ENCODE results near the gene GYPC. TPM values are rescaled to one million over a fixed set of nuclear protein-coding genes. Genes with fewer than 3 reads are reported as not detected.
"Not testable (repeated sequence)": the region's sequence is repeated elsewhere in the genome, so short reads cannot be mapped to it uniquely, and the experiment has no call there.

The GYPC gene
- polyA plus RNA-seq, 12 donors: 86.8 to 122 (median 101) TPM; not detected in 1

GRCh38 chr2:126664234-126664633 is 8.3 kb downstream of the GYPC start:
- no peak for DNase-seq

GRCh38 chr2:126664639-126665038 is 8.7 kb downstream of the GYPC start:
- no peak for DNase-seq

GRCh38 chr2:126665483-126665882 is 9.5 kb downstream of the GYPC start:
- DNase-seq: no peak

GRCh38 chr2:126668254-126668653 is 12.3 kb downstream of the GYPC start:
- DNase-seq: no peak

GRCh38 chr2:126669772-126670171 is 13.8 kb downstream of the GYPC start:
- no peak for DNase-seq

- DNase-seq: no peak
Measured at GRCh38 chr2:126671488-126671887, 15.5 kb downstream of the GYPC start.

GRCh38 chr2:126672980-126673605 is 17.1 kb downstream of the GYPC start:
- no peak for DNase-seq

- DNase-seq: no peak
Measured at GRCh38 chr2:126674075-126674744, 18.3 kb downstream of the GYPC start.

- no peak for DNase-seq
Measured at GRCh38 chr2:126675637-126676036, 19.7 kb downstream of the GYPC start.

GRCh38 chr2:126676221-126677175 is 20.5 kb downstream of the GYPC start:
- DNase-seq: no peak

- no peak for DNase-seq
Measured at GRCh38 chr2:126677176-126677538, 21.2 kb downstream of the GYPC start.

- DNase-seq: no peak
Measured at GRCh38 chr2:126678269-126679065, 22.5 kb downstream of the GYPC start.

- no peak for DNase-seq
Measured at GRCh38 chr2:126679094-126679713, 23.2 kb downstream of the GYPC start.

GRCh38 chr2:126681505-126681904 is 25.5 kb downstream of the GYPC start:
- no peak for DNase-seq

GRCh38 chr2:126685629-126686028 is 29.7 kb downstream of the GYPC start:
- no peak for DNase-seq

- DNase-seq: no peak
Measured at GRCh38 chr2:126686286-126686685, 30.3 kb downstream of the GYPC start.

- DNase-seq: no peak
Measured at GRCh38 chr2:126686841-126687485, 31.0 kb downstream of the GYPC start.

GRCh38 chr2:126687503-126687902 is 31.5 kb downstream of the GYPC start:
- DNase-seq: no peak

GRCh38 chr2:126688594-126688993 is 32.6 kb downstream of the GYPC start:
- DNase-seq: not testable (repeated sequence)

- not testable (repeated sequence) for DNase-seq
Measured at GRCh38 chr2:126692241-126692640, 36.3 kb downstream of the GYPC start.

All from muscle of arm (tissue), 12 donors.